ENCODE results near the gene SORBS1.

Gene SORBS1

DNA sequence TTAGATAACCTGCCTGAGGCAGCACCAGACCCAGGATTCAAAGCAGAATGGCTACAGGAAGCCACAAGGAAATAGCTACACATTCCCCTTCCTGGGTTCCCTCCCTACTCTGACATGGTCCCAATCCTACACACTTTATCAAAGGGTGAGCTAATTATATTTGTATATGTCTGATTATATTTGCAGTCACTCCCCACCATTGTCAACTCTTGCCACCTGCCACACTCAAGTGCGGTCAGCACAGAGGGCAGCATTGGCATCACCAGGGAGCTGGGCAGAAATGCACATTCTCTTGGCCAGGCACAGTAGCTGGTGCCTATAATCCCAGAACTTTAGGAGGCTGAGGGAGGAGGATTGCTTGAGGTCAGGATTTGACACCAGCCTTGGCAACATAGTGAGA lies 156.3 kb downstream of the SORBS1 start:
- no peak for DNase-seq

DNA sequence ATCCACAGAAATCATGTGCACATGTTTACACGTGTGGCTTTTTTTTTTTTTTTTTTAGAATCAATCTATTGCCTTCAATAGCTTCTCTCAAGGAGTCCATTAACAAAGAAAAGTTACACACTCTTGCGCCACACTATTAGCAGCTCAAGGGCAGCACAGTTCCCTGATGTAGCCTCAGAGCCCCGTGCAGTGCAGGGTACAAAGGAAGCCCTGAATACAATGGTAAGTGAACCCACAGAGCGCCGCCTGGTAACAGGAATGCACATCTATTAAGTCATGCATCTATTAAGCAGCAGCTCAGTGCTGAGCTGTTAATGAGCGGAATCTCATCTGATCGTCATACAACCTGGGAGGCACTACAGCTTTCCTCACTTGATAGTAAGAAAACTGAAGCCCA lies 156.7 kb downstream of the SORBS1 start:
- no peak for DNase-seq

DNA sequence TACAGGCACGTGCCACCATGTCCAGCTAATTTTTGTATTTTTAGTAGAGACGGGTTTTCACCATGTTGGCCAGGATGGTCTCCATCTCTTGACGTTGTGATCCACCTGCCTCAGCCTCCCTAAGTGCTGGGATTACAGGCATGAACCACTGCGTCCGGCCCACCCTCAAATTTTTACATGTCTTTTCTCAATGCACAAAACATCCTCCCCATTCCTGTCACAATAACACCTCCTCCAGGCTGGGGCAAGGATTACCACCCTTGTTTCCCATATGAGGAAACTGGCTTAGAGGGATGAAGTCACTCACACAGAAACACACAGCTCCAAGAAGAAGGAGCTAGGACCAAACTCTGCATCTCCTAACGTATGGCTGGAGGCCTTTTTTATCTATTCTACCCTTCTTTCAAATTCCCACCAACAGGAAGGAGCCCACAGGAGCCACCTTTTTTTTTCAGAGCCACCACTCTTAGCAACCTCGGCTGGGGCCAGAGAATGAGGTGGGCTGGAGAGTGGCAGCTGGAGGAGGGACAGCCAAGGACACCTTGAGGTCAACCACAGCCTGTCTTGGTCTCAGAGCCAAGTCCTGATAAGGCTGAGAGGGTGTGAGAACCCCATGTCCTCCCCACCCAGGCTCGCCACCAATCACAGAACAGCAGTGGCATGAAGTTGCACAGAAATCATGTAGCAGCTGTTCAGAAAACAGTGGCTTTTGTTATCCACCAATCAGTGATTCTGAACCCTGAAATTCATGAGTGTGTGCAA lies 157.3 kb downstream of the SORBS1 start:
- no peak for DNase-seq

DNA sequence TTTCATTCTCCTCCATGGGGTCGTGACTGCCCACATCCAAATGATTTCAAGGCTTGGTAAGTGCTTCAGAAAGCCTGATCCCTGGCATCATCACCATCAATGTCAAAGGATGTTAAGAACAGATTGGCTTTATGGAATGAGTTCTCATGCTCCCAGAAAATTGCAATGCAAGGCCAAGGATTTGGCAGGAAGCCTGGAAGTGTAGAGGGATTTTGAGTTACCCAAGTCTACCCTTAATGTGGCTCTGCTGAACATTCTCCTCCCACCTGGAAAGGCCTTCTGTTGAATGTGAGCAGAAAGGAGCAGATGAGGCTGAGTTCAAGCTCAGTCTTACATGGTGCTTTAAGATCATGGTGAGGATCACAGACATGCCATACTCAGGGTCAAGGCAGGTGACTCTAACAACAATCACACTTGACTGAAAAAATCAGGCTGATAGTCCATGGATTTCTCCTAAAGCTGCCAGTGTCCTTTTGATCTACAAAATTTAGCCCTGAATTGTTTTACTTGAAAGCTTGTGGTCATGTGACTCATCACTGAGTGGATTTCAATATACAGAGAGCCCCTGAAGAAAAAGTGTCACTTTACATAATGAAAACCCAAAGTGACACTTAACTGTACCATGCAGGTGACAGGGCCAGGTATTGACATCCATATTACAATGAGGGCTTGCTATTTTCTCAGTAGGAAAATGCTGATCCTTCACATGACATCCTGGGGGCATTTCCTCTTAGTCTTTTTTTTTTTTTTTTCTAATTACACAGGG lies 159.3 kb downstream of the SORBS1 start:
- DNase-seq = no peak

DNA sequence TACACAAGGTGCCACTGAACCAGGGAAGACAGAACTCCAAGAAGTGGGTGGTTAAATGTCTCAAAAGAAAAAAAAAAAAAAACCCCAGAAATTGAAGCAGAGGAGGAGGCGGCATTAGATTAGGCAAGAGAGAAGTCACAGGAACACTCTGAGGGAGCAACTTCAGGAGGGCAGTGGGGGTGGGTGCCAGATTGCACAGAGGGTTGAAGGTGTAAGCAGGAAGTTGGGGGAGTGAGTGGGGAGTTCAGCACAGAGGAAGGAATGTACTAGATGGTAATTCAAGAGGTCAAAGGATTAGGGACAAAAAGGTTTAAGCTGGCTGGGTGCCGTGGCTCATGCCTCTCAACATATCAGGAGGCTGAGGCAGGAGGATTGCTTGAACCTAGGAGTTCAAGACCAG lies 160.4 kb downstream of the SORBS1 start:
- DNase-seq = no peak

DNA sequence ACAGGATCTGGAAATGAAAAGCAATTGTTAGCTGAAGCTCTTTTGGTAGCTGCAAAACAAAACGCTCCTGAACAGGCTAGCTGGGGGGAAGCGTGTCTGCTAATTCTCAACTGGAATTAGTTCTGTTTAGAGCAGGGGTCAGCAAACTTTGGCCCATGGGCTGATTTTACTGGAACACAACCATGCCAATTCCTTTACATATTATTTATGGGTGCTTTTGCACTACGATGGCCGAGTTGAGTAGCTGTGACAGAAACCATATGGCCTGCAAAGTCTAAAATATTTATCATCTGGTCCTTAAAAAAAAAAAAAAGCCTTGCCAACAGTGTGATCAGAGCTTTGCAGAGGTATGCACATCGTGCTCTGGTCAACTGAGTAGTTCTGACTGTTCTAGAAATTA lies 162.0 kb downstream of the SORBS1 start:
- no peak for DNase-seq

DNA sequence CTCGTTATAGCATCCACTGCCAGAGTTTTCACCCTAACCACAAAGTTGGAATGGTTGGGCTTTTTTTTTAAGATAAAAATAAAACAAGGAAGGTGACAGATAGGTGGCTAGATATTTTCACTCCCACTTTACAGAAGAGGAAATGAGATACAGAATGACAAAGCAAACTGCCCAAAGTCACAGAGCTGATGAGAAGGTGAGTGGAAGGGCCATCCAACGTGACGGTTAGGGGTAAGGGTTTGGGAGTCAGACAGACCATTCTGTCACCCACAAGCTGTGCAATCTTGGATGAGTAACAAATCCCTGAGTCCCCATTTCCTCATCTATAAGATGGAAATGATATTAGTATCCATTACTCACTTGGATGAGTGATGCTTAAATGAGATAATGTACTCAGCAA lies 163.4 kb downstream of the SORBS1 start:
- no peak for DNase-seq

DNA sequence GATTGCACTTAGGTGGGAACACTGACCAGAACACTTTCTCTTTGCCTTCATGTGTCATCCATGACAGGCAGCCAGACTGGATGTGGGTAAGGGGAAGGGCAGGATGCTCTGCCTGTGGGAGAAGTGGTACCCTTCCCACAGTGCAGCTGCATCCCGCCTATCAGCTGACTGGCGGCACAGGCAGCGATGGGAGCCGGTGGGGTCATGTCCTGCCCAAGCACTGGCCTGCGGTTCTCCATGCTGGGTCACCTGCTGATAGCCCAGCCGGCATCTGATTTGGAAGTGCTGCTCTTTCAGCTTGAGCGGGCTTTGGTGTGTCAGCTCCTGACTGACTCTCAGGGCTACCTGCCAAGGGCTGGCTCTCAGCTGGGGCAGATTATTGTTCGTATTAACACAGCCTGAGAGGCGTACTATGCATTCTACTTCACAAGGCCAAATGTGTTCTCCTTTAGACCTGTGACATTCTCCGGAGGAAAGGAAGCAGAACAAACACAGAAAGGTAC lies 165.2 kb downstream of the SORBS1 start:
- DNase-seq = no peak

DNA sequence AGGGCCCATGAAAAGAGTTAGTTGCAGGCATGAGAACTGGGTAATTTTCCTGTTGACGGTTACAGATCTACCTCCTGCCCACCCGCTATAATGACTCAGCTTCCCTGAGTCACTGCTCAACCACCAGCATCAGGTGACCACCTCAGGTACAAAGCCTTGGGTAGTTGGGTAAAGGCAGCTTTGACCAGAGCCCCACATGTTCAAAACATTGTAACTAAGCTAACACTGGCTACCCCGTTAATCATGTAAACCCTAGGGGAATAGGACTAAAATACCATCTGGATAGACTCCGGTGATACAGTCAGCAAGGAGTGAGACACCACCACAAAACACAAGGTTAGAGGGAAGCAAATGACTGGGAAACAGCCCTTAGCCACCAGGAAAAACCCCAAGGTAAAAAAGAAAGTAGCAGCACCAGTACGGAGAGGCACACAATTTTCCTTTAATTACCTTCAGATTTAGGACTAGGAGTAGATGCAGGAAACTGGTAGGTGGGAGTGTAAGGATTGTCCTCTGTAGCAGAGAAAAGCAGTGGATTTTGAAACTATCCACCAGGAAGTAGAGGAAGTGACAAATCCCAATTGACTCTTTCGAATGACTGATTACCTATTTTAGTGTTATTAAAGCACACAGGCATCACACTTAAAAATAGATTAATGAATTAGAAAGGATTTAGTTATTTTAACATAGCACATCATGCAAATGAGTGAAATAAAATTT lies 166.8 kb downstream of the SORBS1 start:
- no peak for DNase-seq

DNA sequence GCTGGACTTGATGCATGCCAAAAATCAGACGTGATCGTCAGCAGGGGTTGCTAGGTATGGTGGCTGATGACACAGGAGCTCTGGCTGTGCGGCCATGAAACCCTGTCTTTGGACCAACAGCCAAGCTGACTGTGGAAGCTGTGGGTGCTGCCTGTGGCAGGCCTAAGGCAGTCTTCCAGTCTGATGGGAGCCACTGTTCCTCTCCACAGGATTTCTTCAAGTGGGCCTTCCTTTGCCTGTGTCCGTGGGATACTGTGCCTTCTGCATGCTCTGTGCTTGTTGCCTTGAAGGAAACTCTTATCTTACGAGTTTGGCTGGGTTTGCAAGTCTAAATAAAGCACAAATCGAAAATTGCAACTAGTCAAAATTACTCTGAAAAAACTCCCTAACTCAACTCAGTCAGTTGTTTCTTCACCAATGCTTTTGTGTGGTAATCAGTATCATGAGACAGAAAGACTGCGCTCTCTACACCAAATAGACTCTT lies 168.4 kb downstream of the SORBS1 start:
- no peak for DNase-seq

DNA sequence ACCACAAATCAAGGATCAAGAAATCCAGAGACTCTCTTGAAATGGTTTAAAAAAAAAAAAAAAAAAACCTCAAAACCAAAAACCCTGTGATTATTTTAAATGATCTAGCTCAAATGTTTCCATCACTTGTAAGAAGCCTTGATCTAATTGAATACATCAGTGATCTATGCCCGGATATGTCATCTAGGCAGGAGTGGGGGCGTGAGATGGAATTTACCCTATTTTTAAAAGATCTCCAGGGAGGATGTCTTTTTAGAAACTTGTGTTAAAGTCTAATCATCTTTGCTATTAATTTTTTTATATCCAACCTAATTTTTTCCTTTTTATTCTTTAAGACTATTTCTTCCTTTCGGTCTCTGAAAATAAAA lies 169.0 kb downstream of the SORBS1 start:
- no peak for DNase-seq

DNA sequence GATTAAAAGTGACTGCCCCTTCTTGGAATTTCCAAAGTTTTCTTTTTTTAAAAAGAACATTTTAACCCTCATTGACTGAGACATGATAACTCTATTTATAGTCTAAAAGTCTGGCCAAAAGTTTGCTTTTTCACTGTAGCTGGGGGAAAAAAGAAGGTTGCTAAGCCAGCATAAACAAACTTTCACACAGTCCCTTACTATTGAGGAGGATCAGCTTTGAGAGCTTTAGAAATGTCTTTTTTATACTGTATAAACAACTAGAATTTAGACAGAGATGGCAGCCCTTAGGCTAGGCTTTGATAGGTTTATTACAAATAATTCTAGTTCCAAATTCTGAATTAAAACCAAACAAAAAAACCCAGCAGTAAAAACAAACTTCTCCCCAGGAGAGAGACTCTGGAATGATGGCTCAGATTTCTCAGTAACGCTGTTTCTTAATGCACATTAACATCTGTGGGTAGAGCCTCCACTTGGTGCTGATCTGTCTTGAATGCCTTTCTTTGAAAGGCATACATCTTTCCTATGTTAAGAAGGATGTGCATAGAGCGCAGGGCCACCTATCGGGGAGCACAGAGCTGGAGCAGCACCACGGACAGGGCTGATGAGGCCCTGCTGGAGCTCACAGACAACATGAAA lies 169.5 kb downstream of the SORBS1 start:
- no peak for DNase-seq

DNA sequence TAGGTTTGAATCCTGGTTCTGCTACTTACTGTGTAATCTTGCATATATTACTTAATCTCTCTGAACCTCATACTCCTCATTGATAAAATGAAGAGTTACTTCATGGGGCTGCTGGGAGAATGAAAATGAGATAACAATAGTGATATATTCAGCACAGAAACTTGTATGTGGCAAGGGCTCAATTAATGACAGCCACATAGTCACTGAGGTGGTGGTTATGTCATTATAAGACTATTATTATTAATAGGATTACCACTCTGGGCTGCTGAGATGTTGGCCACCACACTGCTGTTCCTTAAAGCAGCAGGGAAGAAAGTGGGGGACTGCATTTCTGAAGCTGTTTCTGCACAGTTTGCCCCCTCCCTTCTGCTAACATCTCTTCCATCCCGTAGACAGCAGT lies 170.0 kb downstream of the SORBS1 start:
- DNase-seq = no peak

DNA sequence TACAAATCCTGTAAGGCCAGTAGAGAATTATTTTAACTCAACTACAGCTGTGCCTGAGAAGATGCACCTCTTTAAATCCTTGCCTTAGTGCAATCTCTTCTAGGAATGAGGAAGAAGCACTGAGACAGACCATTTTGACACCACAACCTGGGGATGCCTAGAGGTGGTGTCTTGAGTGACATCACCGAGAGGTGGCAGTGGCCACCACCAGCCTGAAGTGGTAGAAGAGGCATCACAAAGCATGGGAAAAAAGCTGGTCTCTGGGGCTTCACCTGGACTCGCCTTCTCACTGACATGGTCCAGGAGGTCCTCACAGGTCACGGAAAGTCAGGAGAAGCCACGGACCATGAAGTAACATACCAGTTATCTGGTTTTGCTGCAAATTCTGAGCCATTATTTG lies 171.2 kb downstream of the SORBS1 start:
- DNase-seq = no peak

DNA sequence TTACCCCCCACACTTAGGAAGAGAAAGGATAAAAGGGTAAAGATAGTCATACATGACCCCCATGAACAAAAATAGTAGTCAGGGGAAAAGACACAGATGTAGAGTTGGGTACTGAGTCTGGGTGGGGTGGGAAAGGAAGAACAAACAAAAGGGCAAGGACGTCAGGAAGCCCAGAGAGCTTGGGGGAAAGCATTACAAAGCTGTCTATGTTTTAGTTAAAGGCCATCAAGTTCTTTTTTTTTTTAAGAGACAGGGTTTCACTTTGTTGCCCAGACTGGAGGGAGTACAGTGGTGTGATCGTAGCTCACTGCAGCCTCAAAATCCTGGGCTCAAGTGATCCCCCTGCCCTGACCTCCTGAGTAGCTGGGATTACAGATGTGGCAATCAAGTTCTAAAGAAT lies 172.0 kb downstream of the SORBS1 start:
- no peak for DNase-seq

DNA sequence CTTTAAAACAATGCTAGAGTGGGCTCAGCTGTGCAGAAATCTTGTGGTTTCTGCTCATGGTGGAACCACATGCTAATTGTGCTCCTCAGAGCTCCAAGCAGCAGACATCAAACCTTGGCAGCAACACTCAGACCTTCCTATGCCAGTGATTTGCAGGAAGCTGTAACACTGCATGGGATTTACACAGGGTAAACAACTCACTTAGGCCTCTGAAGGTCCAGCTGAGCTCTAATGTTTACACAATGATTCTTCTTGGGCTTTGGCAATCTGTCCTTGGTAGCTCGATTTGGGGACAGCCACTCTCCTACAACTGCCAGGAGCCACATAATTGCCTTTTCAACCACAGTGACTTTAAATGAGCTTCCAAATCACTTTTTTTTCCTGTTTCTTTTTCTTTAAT lies 172.6 kb downstream of the SORBS1 start:
- no peak for DNase-seq

DNA sequence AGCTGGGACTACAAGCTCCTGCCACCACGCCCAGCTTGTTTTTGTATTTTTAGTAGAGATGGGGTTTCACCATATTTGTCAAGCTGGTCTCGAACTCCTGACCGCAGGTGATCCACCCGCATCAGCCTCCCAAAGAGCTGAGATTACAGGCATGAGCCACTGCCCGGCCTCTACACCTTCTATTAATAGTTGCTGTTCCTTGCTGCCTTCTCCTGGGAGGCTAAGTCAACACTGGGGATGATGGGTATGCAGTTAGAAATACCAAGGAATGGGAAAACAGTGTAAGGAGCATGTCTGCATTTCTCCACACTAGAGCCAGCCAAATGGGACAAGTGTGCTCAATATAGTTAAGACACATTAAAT lies 173.1 kb downstream of the SORBS1 start:
- DNase-seq = no peak

DNA sequence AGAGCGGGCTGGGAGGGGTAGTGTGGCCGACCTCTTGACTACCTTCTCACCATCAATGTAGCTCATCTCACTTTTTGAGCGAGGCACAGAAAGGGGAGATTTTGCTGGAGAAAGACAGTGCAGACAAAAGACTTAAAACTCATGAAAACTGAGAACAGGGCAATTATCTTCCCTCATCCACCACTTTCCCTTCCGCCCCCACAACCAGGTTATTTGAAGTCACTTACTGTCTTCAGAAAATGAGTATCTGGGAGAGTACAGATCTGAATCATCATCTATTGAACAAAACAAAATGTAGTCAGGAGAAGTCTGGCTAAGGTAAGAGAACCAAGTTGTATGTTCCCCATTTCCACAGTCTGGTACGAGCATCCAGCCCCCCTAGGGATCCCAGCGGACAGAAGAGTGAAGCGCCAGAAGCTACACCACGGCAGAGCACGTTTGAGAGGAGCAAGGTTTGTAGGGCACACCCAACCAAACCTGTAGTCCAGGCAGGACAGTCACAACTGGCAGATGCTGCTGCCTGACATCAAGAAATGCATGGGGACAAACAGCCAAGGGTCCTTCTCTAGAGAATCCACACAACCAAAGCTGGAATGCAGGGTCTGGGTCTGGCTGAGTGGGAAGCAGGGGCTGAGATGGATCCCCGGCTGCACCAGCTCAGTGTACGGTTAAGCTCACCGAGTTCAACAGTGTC lies 177.0 kb downstream of the SORBS1 start:
- no peak for DNase-seq

DNA sequence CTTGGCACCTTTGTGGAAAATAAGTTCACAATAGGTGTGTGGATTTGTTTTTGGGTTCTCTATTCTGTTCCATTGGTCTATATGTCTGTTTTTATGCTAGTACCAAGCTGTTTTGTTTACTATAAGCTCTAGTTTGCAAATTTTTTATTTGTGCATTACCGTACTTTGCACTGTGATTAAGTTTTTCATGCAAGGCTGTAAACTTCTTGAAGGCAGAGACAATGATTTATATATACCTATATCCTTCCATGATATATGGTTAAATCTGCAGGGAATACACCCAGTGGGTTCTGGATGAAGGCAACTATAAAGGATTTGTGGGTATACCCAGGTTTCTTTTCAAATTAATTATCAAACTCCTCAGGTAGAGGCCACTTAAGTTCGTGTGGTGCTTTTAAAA lies 178.6 kb downstream of the SORBS1 start:
- no peak for DNase-seq

DNA sequence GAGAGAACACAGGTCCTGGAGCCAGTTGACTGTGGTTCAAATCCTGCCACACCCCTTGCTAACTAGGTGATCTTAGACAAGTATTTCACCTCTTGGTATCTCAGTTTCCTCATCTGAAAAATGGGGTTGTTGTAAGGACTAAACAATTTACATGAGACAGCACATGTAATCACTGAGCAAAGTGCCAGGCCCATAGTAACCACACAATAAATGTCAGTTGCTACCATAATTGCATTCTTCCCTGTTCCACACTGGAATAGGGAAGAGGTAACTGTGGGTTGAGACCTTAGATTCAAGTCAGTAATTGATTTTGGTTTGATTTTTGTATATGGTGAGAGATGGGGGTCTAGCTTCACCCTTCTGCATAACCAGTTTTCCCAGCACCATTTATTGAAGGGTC lies 179.0 kb downstream of the SORBS1 start:
- no peak for DNase-seq

DNA sequence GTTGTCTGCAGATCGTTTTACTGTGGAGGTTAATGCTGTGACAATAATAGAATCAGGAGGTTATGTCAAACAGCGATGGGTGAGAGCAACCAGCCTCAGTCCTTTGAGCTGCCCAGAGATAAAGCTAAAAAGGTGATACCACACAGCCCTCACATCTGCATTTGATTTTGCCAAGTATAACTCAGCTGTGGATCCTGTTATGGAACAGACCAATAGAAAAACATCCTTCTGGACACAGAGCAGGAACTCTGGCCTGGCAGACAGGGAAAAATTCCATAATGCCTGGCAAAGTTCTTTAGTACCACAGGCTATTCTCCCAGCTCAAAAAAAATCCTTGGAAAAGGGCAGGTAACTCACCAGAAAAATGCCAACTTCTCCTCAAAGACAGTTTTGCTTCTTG lies 183.2 kb downstream of the SORBS1 start:
- no peak for DNase-seq

DNA sequence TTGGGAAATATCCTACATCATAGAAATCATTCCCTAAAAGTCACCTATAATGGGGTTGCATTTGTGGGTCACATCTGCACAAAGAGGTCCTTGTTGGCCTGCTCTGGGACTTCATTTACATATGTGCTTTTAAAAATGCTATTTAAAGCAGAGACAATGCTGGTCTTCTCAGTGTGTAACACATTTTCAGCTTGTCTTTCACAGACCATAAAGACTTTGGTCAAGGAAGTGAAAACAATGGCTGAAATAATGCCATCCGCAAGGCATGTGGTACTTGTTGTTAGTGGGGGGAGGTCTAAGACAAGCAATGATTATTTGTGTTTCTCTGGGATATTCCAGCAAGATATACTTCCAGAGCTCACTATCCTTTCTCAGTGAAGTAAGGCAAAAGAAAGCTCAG lies 185.8 kb downstream of the SORBS1 start:
- no peak for DNase-seq
